Body of pancreas (tissue), 4 donors: ENCODE data around the gene GP9.

ENCODE experiments used
- CTCF ChIP-seq, 7 experiments: fragments of 450-650 bp in 4 of 7; fragments of 200-600 bp in 3 of 7; sonication (generic) in 3 of 7; IDR thresholded peaks; one replicate each; pipeline ENCODE4 v1.5.1; 2016 to 2019; ENCODE audit warnings: antibody characterized with exemption in 7 of 7
- POLR2A ChIP-seq, 3 donors: fragments of 450-650 bp; IDR thresholded peaks; one replicate each; pipeline ENCODE4 v1.6.1; 2016; ENCODE audit warnings: antibody characterized with exemption in 3 of 3, mild to moderate bottlenecking in 2 of 3

DNA sequence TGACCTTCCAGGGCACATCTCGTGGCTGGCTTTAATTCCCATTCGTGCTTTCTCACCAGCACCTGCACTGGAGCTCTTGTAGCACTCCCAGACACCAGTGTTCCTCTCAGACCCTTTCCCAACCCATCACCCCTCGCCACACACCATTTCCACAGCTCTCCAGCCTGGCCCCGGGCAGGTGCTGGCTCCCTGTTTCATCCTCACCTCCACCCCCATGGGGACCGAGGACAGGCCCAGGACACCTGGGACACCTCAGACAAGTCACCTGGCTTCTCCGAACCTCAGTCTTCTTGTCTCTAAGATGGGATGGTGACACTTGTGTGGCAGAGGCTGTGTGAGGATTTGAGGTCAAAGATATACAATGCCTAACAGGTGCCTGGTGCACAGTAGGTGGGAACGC is 27.4 kb upstream of the GP9 start:
- TF ChIP-seq CTCF (IDR thresholded peaks at IDR 0.05) (no peak), POLR2A (IDR thresholded peaks at IDR 0.05) (no peak)
